ENCODE results near the gene RERG. TPM values are rescaled to one million over a fixed set of nuclear protein-coding genes. Genes with fewer than 3 reads are reported as not detected.

RERG gene
- total and polyA plus RNA-seq, 4 donors: 1.0 to 1.4 (median 1.1) TPM

DNA sequence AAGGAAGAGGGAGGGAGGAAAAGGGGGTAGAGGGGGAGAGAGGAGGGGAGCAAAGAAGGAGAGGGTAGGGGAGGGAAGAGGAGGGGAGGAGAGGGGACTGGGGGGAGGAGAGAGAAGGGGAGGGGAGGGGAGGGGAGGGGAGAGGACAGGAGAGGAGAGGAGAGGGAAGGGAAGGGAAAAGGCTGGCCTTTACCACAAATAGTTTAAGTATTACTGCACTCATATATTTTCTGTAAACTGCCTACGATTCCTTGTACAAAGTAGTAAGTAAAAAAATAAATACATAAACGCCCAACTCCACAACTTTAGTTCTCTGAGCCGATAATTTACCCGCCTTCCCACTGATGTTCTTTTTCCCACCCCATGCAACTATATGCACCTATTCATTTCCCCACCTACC lies 23.7 kb upstream of the RERG start:
- TF ChIP-seq SP1 (IDR thresholded peaks at IDR 0.05) (no peak), YY1 (IDR thresholded peaks at IDR 0.05) (no peak), HNF4G (IDR thresholded peaks at IDR 0.05) (no peak), GABPA (IDR thresholded peaks at IDR 0.05 in 1 of 2, conservative IDR thresholded peaks at IDR 0.05 in 1 of 2) (no peak), FOXA2 (IDR thresholded peaks at IDR 0.05) (no peak), JUND (IDR thresholded peaks at IDR 0.05) (no peak), RAD21 (IDR thresholded peaks at IDR 0.05) (no peak), HNF4A (conservative IDR thresholded peaks at IDR 0.05) (no peak), EGR1 (IDR thresholded peaks at IDR 0.05; ENCODE audit: low read depth in 2 of 2) (no peak), NR2F2 (IDR thresholded peaks at IDR 0.05) (no peak), RXRA (IDR thresholded peaks at IDR 0.05) (no peak)
- TF ChIP-seq, protein P1, sequence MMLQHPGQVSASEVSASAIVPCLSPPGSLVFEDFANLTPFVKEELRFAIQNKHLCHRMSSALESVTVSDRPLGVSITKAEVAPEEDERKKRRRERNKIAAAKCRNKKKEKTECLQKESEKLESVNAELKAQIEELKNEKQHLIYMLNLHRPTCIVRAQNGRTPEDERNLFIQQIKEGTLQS (IDR thresholded peaks at IDR 0.05): no peak
- TF ChIP-seq, protein P2, sequence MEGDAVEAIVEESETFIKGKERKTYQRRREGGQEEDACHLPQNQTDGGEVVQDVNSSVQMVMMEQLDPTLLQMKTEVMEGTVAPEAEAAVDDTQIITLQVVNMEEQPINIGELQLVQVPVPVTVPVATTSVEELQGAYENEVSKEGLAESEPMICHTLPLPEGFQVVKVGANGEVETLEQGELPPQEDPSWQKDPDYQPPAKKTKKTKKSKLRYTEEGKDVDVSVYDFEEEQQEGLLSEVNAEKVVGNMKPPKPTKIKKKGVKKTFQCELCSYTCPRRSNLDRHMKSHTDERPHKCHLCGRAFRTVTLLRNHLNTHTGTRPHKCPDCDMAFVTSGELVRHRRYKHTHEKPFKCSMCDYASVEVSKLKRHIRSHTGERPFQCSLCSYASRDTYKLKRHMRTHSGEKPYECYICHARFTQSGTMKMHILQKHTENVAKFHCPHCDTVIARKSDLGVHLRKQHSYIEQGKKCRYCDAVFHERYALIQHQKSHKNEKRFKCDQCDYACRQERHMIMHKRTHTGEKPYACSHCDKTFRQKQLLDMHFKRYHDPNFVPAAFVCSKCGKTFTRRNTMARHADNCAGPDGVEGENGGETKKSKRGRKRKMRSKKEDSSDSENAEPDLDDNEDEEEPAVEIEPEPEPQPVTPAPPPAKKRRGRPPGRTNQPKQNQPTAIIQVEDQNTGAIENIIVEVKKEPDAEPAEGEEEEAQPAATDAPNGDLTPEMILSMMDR (IDR thresholded peaks at IDR 0.05; ENCODE audit: low read depth, low read length, missing input control): no peak
- TF ChIP-seq, protein P3, sequence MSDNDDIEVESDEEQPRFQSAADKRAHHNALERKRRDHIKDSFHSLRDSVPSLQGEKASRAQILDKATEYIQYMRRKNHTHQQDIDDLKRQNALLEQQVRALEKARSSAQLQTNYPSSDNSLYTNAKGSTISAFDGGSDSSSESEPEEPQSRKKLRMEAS (IDR thresholded peaks at IDR 0.05): no peak
- TF ChIP-seq, protein P4, sequence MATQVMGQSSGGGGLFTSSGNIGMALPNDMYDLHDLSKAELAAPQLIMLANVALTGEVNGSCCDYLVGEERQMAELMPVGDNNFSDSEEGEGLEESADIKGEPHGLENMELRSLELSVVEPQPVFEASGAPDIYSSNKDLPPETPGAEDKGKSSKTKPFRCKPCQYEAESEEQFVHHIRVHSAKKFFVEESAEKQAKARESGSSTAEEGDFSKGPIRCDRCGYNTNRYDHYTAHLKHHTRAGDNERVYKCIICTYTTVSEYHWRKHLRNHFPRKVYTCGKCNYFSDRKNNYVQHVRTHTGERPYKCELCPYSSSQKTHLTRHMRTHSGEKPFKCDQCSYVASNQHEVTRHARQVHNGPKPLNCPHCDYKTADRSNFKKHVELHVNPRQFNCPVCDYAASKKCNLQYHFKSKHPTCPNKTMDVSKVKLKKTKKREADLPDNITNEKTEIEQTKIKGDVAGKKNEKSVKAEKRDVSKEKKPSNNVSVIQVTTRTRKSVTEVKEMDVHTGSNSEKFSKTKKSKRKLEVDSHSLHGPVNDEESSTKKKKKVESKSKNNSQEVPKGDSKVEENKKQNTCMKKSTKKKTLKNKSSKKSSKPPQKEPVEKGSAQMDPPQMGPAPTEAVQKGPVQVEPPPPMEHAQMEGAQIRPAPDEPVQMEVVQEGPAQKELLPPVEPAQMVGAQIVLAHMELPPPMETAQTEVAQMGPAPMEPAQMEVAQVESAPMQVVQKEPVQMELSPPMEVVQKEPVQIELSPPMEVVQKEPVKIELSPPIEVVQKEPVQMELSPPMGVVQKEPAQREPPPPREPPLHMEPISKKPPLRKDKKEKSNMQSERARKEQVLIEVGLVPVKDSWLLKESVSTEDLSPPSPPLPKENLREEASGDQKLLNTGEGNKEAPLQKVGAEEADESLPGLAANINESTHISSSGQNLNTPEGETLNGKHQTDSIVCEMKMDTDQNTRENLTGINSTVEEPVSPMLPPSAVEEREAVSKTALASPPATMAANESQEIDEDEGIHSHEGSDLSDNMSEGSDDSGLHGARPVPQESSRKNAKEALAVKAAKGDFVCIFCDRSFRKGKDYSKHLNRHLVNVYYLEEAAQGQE (IDR thresholded peaks at IDR 0.05): no peak
- TF ChIP-seq, protein P5, sequence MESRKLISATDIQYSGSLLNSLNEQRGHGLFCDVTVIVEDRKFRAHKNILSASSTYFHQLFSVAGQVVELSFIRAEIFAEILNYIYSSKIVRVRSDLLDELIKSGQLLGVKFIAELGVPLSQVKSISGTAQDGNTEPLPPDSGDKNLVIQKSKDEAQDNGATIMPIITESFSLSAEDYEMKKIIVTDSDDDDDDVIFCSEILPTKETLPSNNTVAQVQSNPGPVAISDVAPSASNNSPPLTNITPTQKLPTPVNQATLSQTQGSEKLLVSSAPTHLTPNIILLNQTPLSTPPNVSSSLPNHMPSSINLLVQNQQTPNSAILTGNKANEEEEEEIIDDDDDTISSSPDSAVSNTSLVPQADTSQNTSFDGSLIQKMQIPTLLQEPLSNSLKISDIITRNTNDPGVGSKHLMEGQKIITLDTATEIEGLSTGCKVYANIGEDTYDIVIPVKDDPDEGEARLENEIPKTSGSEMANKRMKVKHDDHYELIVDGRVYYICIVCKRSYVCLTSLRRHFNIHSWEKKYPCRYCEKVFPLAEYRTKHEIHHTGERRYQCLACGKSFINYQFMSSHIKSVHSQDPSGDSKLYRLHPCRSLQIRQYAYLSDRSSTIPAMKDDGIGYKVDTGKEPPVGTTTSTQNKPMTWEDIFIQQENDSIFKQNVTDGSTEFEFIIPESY (IDR thresholded peaks at IDR 0.05): no peak
- Histone ChIP-seq H3K9me3 (ENCODE audit: control insufficient read depth in 4 of 4, low read length in 3 of 4) (no peaks in the 10 kb centered on the region), H3K9ac (ENCODE audit: low read depth in 1 of 2, low read length in 2 of 2) (no peak overlapping the region), H3K4me1 (ENCODE audit: control insufficient read depth in 4 of 4, insufficient read depth in 4 of 4, low read length in 3 of 4) (no peaks in the 10 kb centered on the region), H3K36me3 (ENCODE audit: control insufficient read depth in 4 of 4, insufficient read depth in 3 of 4, low read depth in 1 of 4, low read length in 3 of 4) (no peaks in the 10 kb centered on the region), H3K4me3 (ENCODE audit: low read depth in 1 of 3, low read length in 3 of 3) (no peak overlapping the region), H3K27ac (ENCODE audit: low read depth in 1 of 2, low read length in 2 of 2) (no peak overlapping the region), H3K27me3 (ENCODE audit: control insufficient read depth in 4 of 4, insufficient read depth in 4 of 4, low read length in 3 of 4) (peaks cover 0 to 10% (median 0%) of the 10 kb centered on the region in 4 donors)
- 90% methylated on average over 4 of the region's 4 CpGs for WGBS
- DNase-seq (ENCODE audit: low spot score): no peak

DNA sequence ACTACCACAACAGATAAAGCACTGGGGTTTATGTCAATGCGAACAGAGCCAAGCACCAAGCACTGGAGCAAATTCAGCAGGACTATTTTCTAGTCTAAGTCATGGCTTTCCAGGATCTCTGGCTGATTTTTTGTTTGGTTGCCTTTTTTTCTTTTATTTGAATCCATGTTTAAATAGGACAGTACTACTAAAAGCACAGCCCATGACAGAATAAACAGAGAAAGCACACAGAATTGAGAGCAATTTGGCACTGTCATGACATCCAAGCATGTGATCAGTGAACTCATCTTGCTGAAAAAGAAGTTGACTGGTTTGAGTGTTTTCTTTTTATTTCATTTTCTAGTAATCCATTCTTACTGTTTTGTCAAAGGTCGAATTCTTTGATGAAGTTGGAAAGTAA lies 23.1 kb upstream of the RERG start:
- Histone ChIP-seq H3K9me3 (ENCODE audit: control insufficient read depth in 4 of 4, low read length in 3 of 4) (no peaks in the 10 kb centered on the region), H3K9ac (ENCODE audit: low read depth in 1 of 2, low read length in 2 of 2) (no peak overlapping the region), H3K4me3 (ENCODE audit: low read depth in 1 of 3, low read length in 3 of 3) (no peak overlapping the region), H3K4me1 (ENCODE audit: control insufficient read depth in 4 of 4, insufficient read depth in 4 of 4, low read length in 3 of 4) (no peaks in the 10 kb centered on the region), H3K36me3 (ENCODE audit: control insufficient read depth in 4 of 4, insufficient read depth in 3 of 4, low read depth in 1 of 4, low read length in 3 of 4) (no peaks in the 10 kb centered on the region), H3K27ac (ENCODE audit: low read depth in 1 of 2, low read length in 2 of 2) (no peak overlapping the region), H3K27me3 (ENCODE audit: control insufficient read depth in 4 of 4, insufficient read depth in 4 of 4, low read length in 3 of 4) (peaks cover 0 to 14% (median 0%) of the 10 kb centered on the region in 4 donors)
- no peak for DNase-seq (ENCODE audit: low spot score)
- WGBS: 69% methylated on average over 2 of the region's 2 CpGs
- TF ChIP-seq GABPA (IDR thresholded peaks at IDR 0.05 in 1 of 2, conservative IDR thresholded peaks at IDR 0.05 in 1 of 2) (no peak), FOXA1 (IDR thresholded peaks at IDR 0.05) (no peak), FOXA2 (IDR thresholded peaks at IDR 0.05) (no peak), RXRA (IDR thresholded peaks at IDR 0.05) (no peak), HNF4G (IDR thresholded peaks at IDR 0.05) (no peak), HNF4A (conservative IDR thresholded peaks at IDR 0.05) (no peak), JUND (IDR thresholded peaks at IDR 0.05) (no peak)
- TF ChIP-seq, protein P5 (IDR thresholded peaks at IDR 0.05): no peak
- TF ChIP-seq, protein P2 (IDR thresholded peaks at IDR 0.05; ENCODE audit: low read depth, low read length, missing input control): no peak
